T47D (cell line): Measurements from ENCODE around the gene TSEN34.
"Not testable (repeated sequence)": the region's sequence is repeated elsewhere in the genome, so short reads cannot be mapped to it uniquely, and the experiment has no call there.

Source experiments
- DNase-seq, 2 experiments: peaks; one replicate each; pipeline versions ENCODE4 v3.0.0 to v3.0.0-alpha.2; 2011 to 2012; ENCODE audit warnings: low read depth in 1 of 2, low spot score in 1 of 2
- JUND ChIP-seq: IDR thresholded peaks from 2 replicates; pipeline ENCODE4 v1.6.1; 2012; ENCODE audit warnings: low read depth
- in situ Hi-C: cut with HindIII; loops from 2 replicates; pipeline ENCODE4 v1.10.0; 2016; ENCODE audit warnings: low sequenced_read_pairs, low pct_unique_long_range_greater_than_20kb

The TSEN34 gene

DNA sequence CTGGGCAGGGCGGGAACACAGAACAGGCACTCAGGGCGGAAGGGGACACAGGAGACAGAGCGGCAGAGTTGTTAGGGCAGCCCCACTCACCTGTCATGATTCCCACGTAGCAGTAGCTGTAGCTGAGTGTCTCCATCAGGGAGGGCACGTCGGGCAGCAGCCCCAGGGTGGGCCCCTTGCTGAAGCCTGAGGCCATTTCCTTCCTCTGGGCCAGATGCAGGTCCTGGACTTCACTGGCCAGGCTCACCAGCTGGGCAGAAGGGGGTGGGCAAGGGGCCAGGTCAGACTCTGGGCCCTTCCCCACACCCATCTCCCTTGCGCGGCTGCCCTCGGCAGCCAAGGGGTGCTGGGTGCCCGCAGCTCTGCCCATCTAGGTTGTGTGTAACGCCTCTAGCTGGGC is 7.7 kb upstream of the TSEN34 start:
- in situ Hi-C loops, result no loop called here
- no peak for DNase-seq
- TF ChIP-seq JUND, result no peak

DNA sequence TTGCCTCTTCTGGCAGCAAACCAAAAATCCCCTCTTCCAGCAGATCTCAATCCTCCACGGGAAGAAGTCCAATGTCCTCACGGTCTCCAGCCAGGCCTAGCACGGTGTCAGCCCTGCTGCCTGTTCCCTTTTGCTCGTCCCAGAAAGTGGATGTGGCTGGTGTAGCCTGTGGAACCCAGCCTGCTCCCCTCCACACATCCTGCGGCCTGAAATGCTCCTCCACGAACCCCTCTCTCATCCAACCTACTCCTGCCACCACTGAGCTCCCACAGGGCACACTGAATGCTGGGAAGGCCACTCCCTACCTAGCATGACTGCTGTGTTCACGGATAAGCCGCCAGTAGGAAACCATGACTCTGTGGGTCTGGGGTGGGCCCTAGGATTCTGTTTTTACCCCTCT is 4.8 kb upstream of the TSEN34 start:
- in situ Hi-C loops, result no loop called here
- no peak for TF ChIP-seq JUND
- DNase-seq, result no peak

DNA sequence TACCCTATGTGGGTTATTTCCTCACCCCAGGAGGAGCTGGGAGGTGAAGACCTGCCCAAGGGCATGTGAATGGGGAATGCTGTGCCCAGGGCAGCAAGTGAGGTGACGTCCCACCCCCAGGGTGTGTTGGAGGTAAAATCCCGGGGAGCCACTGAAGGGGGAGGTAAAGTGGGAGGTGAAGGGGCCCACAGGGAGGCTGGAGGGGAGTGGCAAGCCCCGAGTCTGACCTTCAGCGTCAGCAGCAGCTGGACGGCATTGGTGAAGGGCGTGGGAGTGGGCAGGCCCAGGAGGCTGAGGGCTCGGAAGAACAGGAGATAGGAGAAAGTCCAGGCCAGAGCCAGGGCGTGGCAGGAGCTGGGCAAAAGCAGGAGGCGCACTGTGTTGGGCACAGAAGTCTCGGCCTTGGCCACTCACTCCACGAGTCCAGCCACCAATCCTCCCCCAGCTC is 4.2 kb upstream of the TSEN34 start:
- TF ChIP-seq JUND, result no peak
- DNase-seq, result no peak
- in situ Hi-C loops, result no loop called here

DNA sequence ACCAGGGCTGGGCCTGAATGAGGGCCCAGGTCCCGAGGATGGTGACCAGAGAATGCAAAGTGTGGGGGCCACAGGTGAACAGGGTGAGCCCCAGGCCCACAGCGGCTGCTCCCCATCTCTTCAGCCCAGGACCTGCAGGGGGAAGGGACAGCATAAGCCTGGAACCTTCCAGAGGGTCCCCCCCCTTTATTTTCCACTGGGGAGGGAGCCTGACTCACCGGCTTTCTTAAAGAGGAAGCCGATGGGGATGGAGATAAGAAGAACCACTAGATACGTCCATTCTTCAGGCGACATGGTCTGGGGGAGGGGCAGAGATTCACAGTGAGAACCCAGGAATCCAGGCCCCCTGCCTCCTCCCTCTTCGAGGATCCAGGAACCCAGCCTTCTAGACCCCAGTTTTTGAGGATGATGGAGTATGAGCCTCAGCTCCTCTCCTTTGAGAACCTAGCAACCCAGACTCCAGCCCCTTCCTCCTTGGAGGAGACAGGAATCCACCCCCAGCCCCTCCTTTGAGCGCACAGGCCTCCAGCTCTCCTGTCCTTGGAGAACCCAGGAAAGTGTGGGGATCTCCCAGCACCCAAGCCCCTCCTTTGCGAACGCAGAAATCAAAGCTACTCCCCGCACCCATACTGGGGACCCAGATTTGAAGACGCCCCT is 2.8 kb upstream of the TSEN34 start:
- TF ChIP-seq JUND, result no peak
- no peak for DNase-seq
- in situ Hi-C loops, result no loop called here

DNA sequence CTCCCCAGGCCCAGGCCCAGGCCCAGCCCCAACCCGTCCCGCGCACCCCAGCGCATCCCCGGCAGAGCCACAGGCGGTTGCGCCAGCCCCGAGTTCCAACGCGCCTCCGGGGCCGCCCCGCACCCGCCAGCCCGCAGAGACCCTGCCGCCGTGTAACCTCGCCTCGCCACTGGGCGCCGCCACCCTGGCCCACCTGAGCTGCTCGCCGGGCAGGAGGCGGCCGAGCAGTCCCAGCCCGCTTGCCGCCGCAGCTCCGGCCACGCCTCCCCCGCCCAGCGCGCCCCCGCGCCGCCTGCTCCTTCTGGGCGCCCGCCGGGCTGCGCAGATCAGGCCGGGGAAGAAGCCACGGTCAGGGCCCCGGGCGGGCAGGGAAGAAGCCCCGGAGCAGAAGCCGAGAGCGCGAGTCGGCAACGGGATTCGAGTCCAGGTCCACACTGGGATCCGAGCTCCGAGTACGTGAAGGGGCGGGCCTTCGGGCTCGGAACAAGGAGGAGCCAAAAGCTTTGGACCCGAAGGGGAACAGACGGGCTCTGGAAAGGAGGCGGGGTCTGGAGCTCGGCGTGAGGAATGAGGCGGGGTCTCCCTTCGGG is 1.9 kb upstream of the TSEN34 start, which contains the start of gene MBOAT7:
MBOAT7 (minus strand) TSS at position 436 of the 590 bp plus-strand sequence. CDS start 1,072 bp downstream, outside the sequence.
- no peak for TF ChIP-seq JUND
- no peak for DNase-seq
- in situ Hi-C loops, result no loop called here

DNA sequence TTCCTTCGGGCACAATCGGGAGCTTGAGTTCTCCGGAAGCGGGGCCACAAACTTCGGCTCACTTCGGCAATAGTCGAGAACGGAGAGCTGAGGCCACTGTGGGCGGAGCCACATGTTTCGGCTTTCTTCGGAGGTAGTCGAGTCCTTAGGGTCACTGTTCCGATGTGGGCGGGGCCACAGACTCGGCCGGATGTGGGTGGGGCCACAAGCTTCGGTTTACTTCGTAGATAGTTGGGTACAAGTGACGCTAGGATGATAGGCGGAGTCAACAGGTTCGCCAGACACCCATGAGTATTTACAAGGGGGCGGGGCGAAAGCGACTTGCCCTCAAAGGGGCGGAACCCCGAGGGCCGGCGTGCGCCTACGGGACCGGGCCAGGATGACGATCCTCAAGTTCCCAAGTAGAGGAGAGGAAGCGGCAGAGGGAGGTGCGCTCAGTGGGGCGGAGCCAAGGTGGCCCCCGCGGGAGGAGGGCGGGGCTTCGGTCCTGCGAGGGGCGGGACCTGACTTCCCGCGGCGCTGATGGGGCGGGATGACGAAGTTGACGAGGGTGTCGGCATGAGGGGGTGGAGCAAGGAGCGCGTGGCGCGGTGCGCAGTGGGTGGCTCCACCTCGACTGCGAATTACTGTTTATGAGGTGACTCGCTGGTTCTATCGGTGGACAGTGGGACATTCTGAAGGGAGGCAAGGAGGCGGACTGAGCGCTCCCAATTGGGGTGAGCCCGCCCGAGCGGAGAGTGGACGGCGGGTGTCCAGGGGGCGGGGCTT is 1.2 kb upstream of the TSEN34 start:
- in situ Hi-C loops, result no loop called here
- no peak for TF ChIP-seq JUND
- DNase-seq, result peak; percentile 87 to 99

DNA sequence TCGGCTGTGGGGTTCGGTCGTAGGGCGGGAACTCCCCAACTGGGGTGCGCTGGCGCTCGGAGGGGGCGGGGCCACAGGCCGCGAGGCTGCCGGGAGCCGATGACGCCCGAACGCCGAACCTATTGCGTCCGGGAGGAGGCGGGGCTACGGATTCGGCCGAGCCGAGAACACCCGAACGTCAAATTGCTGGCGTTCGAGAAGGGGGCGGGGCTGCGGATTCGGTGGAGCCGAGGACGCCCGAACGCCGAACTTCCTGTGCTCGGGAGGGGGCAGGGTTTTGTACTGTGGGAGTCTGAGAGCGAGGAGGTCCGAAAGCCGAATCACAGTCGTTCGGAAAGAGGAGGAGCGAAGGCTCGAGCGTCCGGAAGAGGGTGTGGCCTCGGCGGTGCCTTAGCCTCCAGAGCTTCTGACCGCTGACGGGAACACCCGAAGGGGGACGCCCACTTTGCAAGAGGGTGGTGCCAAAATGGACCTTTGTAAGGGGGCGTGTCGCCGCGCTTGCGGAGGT is 551 bp upstream of the TSEN34 start:
- DNase-seq, result peak; percentile 55 to 99
- in situ Hi-C loops, result no loop called here
- TF ChIP-seq JUND, result no peak

DNA sequence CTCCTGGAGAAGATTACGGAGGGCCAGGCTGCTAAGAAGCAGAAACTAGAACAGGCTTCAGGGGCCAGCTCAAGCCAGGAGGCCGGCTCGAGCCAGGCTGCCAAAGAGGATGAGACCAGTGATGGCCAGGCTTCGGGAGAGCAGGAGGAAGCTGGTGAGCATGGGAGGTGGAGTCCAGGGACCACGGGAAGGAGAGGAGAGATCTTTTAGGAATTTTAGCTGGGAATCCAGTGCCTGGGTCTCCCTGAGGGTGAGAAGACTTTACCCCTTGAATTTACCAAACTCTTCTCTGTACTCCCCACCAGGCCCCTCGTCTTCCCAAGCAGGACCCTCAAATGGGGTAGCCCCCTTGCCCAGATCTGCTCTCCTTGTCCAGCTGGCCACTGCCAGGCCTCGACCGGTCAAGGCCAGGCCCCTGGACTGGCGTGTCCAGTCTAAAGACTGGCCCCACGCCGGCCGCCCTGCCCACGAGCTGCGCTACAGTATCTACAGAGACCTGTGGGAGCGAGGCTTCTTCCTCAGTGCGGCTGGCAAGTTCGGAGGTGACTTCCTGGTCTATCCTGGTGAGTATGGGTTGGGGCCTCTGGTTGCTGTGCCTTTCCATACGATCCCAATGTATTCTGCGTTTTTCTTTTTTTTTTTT is 824 bp downstream of the TSEN34 start:
- no peak for TF ChIP-seq JUND
- DNase-seq, result no peak
- in situ Hi-C loops, result no loop called here

DNA sequence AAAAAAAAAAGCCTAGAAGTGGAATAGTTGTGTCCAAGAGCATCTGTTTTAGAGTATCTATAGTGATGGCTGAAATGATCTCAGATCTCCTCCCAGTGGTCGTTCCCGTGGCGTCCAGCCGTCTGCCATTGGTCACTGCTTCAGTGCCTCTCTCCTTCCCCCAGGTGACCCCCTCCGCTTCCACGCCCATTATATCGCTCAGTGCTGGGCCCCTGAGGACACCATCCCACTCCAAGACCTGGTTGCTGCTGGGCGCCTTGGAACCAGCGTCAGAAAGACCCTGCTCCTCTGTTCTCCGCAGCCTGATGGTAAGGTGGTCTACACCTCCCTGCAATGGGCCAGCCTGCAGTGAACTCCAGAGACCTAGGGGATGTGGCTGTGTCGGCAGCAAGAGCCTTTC is 1.9 kb downstream of the TSEN34 start:
- DNase-seq, result no peak
- TF ChIP-seq JUND, result no peak
- in situ Hi-C loops, result no loop called here

DNA sequence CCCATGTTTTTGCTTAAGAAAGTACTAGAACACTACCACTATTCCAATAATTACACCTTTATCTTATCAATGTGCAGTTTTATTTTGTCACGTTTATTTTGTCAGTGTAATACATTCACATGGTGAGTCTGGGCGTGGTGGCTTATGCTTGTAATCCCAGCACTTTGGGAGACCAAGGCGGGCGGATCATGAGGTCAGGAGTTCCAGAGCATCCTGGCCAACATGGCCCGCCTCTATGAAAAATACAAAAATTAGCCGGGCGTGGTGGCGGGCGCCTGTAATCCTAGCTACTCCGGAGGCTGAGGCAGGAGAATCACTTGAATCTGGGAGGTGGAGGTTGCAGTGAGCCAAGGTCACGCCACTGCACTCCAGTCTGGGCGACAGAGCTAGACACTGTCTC is 3.4 kb downstream of the TSEN34 start:
- DNase-seq, in situ Hi-C loops: not testable (repeated sequence)

DNA sequence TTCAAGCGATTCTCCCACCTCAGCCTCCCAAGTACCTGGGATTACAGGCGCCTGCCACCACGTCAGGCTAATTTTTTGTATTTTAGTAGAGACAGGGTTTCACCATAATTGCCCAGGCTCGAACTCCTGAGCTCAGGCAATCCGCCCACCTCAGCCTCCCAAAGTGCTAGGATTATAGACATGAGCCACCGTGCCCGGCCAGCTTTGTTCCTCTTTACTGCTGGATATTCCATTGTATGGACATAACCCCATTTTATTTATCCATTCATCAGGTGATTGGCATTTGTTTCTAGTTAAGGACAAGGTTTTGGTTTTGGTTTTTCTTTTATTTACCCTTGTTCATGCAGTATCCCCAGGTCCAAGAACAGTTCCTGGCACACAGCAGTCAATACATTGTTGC is 5.4 kb downstream of the TSEN34 start:
- DNase-seq, result no peak
- in situ Hi-C loops, result no loop called here
- no peak for TF ChIP-seq JUND

DNA sequence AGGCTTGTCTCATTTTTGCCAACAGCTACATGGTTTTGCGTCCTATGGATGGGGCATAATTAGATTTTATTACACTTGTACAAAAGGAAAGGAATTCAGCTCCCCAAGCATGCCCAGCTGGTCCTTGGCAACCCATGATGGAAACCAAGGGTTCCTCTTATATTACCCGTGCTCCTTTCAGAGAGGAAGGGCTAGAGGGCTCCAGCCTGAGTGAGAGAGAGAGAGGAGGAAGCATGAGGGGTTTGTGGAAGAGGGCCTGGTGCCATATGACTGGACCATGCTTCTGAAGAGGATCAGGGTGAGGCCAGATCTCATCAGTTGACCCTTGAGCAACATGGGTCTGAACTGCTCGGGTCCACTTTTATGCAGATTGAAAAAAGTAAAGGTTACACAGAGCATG is 6.0 kb downstream of the TSEN34 start:
- TF ChIP-seq JUND, result no peak
- in situ Hi-C loops, result no loop called here
- DNase-seq, result no peak
